Measurements from ENCODE around the gene PRRG3.
"Not testable (repeated sequence)": the region's sequence is repeated elsewhere in the genome, so short reads cannot be mapped to it uniquely, and the experiment has no call there.

PRRG3 gene
- 0 reads per million in 9 experiments for total RNA-seq

- no peak for DNase-seq
- H3K27me3 Mint-ChIP-seq: peaks cover 7 to 11% of the 10 kb centered on the region in 2 donors
- H3K4me1 Mint-ChIP-seq (ENCODE audit: low read depth in 2 of 2): no peaks in the 10 kb centered on the region
- no peak for ATAC-seq (replicated peaks)
- no peak within 1 kb of the TSS for H3K4me3 Mint-ChIP-seq
- H3K9me3 Mint-ChIP-seq: no peaks in the 10 kb centered on the region
- H3K36me3 Mint-ChIP-seq (ENCODE audit: insufficient read depth): peaks cover 2% of the 10 kb centered on the region
- H3K27ac Mint-ChIP-seq: no peak within 1 kb of the TSS
Observed at GRCh38 chrX:151694661-151695582, at the start of gene PRRG3. Gene PRRG3, plus strand, starts transcription at chrX:151695458. Its CDS starts 3,357 bp downstream, at chrX:151698815.

- DNase-seq (no peak), ATAC-seq (replicated peaks) (no peak)
- no peaks in the 10 kb centered on the region for H3K4me1 Mint-ChIP-seq (ENCODE audit: low read depth in 2 of 2)
- no peaks in the 10 kb centered on the region for H3K36me3 Mint-ChIP-seq (ENCODE audit: insufficient read depth)
- H3K27ac Mint-ChIP-seq: no peak overlapping the region
- H3K4me3 Mint-ChIP-seq: no peak overlapping the region
- H3K27me3 Mint-ChIP-seq: peaks cover 14 to 28% of the 10 kb centered on the region in 2 donors
- H3K9me3 Mint-ChIP-seq: no peaks in the 10 kb centered on the region
Observed at GRCh38 chrX:151675121-151675746, 20.0 kb upstream of the PRRG3 start.

- no peak overlapping the region for H3K4me3 Mint-ChIP-seq
- peaks cover 8 to 25% of the 10 kb centered on the region in 2 donors for H3K27me3 Mint-ChIP-seq
- DNase-seq (no peak), ATAC-seq (replicated peaks) (no peak)
- no peaks in the 10 kb centered on the region for H3K9me3 Mint-ChIP-seq
- H3K27ac Mint-ChIP-seq: no peak overlapping the region
- H3K4me1 Mint-ChIP-seq (ENCODE audit: low read depth in 2 of 2): no peaks in the 10 kb centered on the region
- H3K36me3 Mint-ChIP-seq (ENCODE audit: insufficient read depth): no peaks in the 10 kb centered on the region
Observed at GRCh38 chrX:151676196-151676595, 19.1 kb upstream of the PRRG3 start.

- Mint-ChIP-seq H3K27me3 (peaks cover 22 to 35% of the 10 kb centered on the region in 2 donors), H3K27ac (no peak overlapping the region), H3K36me3 (ENCODE audit: insufficient read depth) (no peaks in the 10 kb centered on the region), H3K4me3 (no peak overlapping the region), H3K4me1 (ENCODE audit: low read depth in 2 of 2) (no peaks in the 10 kb centered on the region), H3K9me3 (no peaks in the 10 kb centered on the region)
- DNase-seq: no peak
- no peak for ATAC-seq (replicated peaks)
Observed at GRCh38 chrX:151679798-151680402, 15.4 kb upstream of the PRRG3 start.

- no peak for ATAC-seq (replicated peaks)
- no peaks in the 10 kb centered on the region for H3K9me3 Mint-ChIP-seq
Observed at GRCh38 chrX:151680805-151681204, 14.5 kb upstream of the PRRG3 start.

GRCh38 chrX:151687635-151688034 is 7.6 kb upstream of the PRRG3 start:
- H3K36me3 Mint-ChIP-seq (ENCODE audit: insufficient read depth): no peaks in the 10 kb centered on the region
- DNase-seq: no peak

More at GRCh38 chrX:151680805-151681204, 14.5 kb upstream of the PRRG3 start:
- H3K27ac Mint-ChIP-seq: no peak overlapping the region
- peak; percentile 18 to 46 (median 28) for DNase-seq
- H3K27me3 Mint-ChIP-seq: peaks cover 22 to 26% of the 10 kb centered on the region in 2 donors
- no peak overlapping the region for H3K4me3 Mint-ChIP-seq
- no peaks in the 10 kb centered on the region for H3K36me3 Mint-ChIP-seq (ENCODE audit: insufficient read depth)
- H3K4me1 Mint-ChIP-seq (ENCODE audit: low read depth in 2 of 2): no peaks in the 10 kb centered on the region

GRCh38 chrX:151688695-151689094 is 6.6 kb upstream of the PRRG3 start:
- H3K27ac Mint-ChIP-seq: no peak overlapping the region
- ATAC-seq (replicated peaks) (no peak), DNase-seq (no peak)
- peaks cover 2% of the 10 kb centered on the region for H3K36me3 Mint-ChIP-seq (ENCODE audit: insufficient read depth)
- no peaks in the 10 kb centered on the region for H3K4me1 Mint-ChIP-seq (ENCODE audit: low read depth in 2 of 2)
- H3K27me3 Mint-ChIP-seq: no peaks in the 10 kb centered on the region
- no peak overlapping the region for H3K4me3 Mint-ChIP-seq
- no peaks in the 10 kb centered on the region for H3K9me3 Mint-ChIP-seq

More at GRCh38 chrX:151687635-151688034, 7.6 kb upstream of the PRRG3 start:
- peak overlapping the region in 1 of 2 donors; percentile 11 for H3K27ac Mint-ChIP-seq
- no peaks in the 10 kb centered on the region for H3K4me1 Mint-ChIP-seq (ENCODE audit: low read depth in 2 of 2)
- no peaks in the 10 kb centered on the region for H3K9me3 Mint-ChIP-seq
- H3K27me3 Mint-ChIP-seq: peaks cover 9% of the 10 kb centered on the region in 2 donors
- H3K4me3 Mint-ChIP-seq: no peak overlapping the region
- no peak for ATAC-seq (replicated peaks)

- Mint-ChIP-seq H3K27ac (no peak overlapping the region), H3K4me1 (ENCODE audit: low read depth in 2 of 2) (no peaks in the 10 kb centered on the region), H3K4me3 (no peak overlapping the region), H3K27me3 (peaks cover 7 to 11% of the 10 kb centered on the region in 2 donors), H3K9me3 (no peaks in the 10 kb centered on the region), H3K36me3 (ENCODE audit: insufficient read depth) (peaks cover 2% of the 10 kb centered on the region)
- no peak for ATAC-seq (replicated peaks)
- no peak for DNase-seq
Observed at GRCh38 chrX:151692825-151693224, 2.4 kb upstream of the PRRG3 start.

GRCh38 chrX:151694121-151694520 is 1.1 kb upstream of the PRRG3 start:
- DNase-seq (no peak), ATAC-seq (replicated peaks) (no peak)
- Mint-ChIP-seq H3K27ac (no peak overlapping the region), H3K36me3 (ENCODE audit: insufficient read depth) (peaks cover 2% of the 10 kb centered on the region), H3K9me3 (no peaks in the 10 kb centered on the region), H3K27me3 (peaks cover 7 to 11% of the 10 kb centered on the region in 2 donors), H3K4me3 (no peak overlapping the region), H3K4me1 (ENCODE audit: low read depth in 2 of 2) (no peaks in the 10 kb centered on the region)

- no peaks in the 10 kb centered on the region for H3K9me3 Mint-ChIP-seq
- no peak for ATAC-seq (replicated peaks)
- H3K36me3 Mint-ChIP-seq (ENCODE audit: insufficient read depth): peaks cover 2% of the 10 kb centered on the region
- DNase-seq: no peak
- H3K27ac Mint-ChIP-seq: no peak overlapping the region
- peaks cover 7 to 11% of the 10 kb centered on the region in 2 donors for H3K27me3 Mint-ChIP-seq
- no peaks in the 10 kb centered on the region for H3K4me1 Mint-ChIP-seq (ENCODE audit: low read depth in 2 of 2)
- H3K4me3 Mint-ChIP-seq: no peak overlapping the region
Observed at GRCh38 chrX:151695583-151696340, 504 bp downstream of the PRRG3 start.

GRCh38 chrX:151697082-151697481 is 1.8 kb downstream of the PRRG3 start:
- peaks cover 7 to 11% of the 10 kb centered on the region in 2 donors for H3K27me3 Mint-ChIP-seq
- H3K9me3 Mint-ChIP-seq; DNase-seq; H3K36me3 Mint-ChIP-seq (ENCODE audit: insufficient read depth); ATAC-seq (replicated peaks); H3K27ac Mint-ChIP-seq; H3K4me3 Mint-ChIP-seq; H3K4me1 Mint-ChIP-seq (ENCODE audit: low read depth in 2 of 2): not testable (repeated sequence)

GRCh38 chrX:151697522-151697921 is 2.3 kb downstream of the PRRG3 start:
- H3K4me1 Mint-ChIP-seq (ENCODE audit: low read depth in 2 of 2): no peaks in the 10 kb centered on the region
- no peak overlapping the region for H3K4me3 Mint-ChIP-seq
- H3K27ac Mint-ChIP-seq: no peak overlapping the region
- peaks cover 2% of the 10 kb centered on the region for H3K36me3 Mint-ChIP-seq (ENCODE audit: insufficient read depth)
- ATAC-seq (replicated peaks) (no peak), DNase-seq (no peak)
- no peaks in the 10 kb centered on the region for H3K9me3 Mint-ChIP-seq
- H3K27me3 Mint-ChIP-seq: peaks cover 7 to 11% of the 10 kb centered on the region in 2 donors

GRCh38 chrX:151698485-151698884 is 3.2 kb downstream of the PRRG3 start:
- ATAC-seq (replicated peaks): no peak
- no peaks in the 10 kb centered on the region for H3K9me3 Mint-ChIP-seq
- H3K27me3 Mint-ChIP-seq: peaks cover 7 to 11% of the 10 kb centered on the region in 2 donors
- no peak overlapping the region for H3K4me3 Mint-ChIP-seq
- no peak overlapping the region for H3K27ac Mint-ChIP-seq
- DNase-seq: no peak
- H3K36me3 Mint-ChIP-seq (ENCODE audit: insufficient read depth): no peaks in the 10 kb centered on the region
- H3K4me1 Mint-ChIP-seq (ENCODE audit: low read depth in 2 of 2): no peaks in the 10 kb centered on the region

Measured in effector memory CD8-positive, alpha-beta T cell (primary cell).